Left kidney (tissue), 2 donors: Measurements from ENCODE around the gene SFXN1. TPM values are rescaled to one million over a fixed set of nuclear protein-coding genes. Genes with fewer than 3 reads are reported as not detected.
"Not testable (repeated sequence)": the region's sequence is repeated elsewhere in the genome, so short reads cannot be mapped to it uniquely, and the experiment has no call there.

ENCODE experiments used
- DNase-seq: peaks from one replicate; pipeline ENCODE4 v3.0.0-alpha.2; 2013
- polyA plus RNA-seq: library from polyadenylated mRNA; unstranded; fragments of 120-200 nt; gene quantifications from one replicate; pipeline ENCODE4 v1.2.1, GENCODE V29; 2013; ENCODE audit not compliant: insufficient read length

The SFXN1 gene
- polyA plus RNA-seq, 1 donor, result 61.4 TPM

GRCh38 chr5:175491223-175491622, 12.9 kb downstream of the SFXN1 start:
- no peak for DNase-seq

- DNase-seq, result no peak
Observed at GRCh38 chr5:175493260-175493659, 14.9 kb downstream of the SFXN1 start.

- DNase-seq, result no peak
Observed at GRCh38 chr5:175493726-175494125, 15.4 kb downstream of the SFXN1 start.

- no peak for DNase-seq
Observed at GRCh38 chr5:175494264-175495183, 16.2 kb downstream of the SFXN1 start.

GRCh38 chr5:175501759-175502158, 23.4 kb downstream of the SFXN1 start:
- DNase-seq, result no peak

- DNase-seq, result not testable (repeated sequence)
Observed at GRCh38 chr5:175507671-175508070, 29.3 kb downstream of the SFXN1 start.

GRCh38 chr5:175508896-175509295, 30.5 kb downstream of the SFXN1 start:
- DNase-seq, result no peak

- DNase-seq, result no peak
Observed at GRCh38 chr5:175513297-175513696, 34.9 kb downstream of the SFXN1 start.

GRCh38 chr5:175513726-175514125, 35.4 kb downstream of the SFXN1 start:
- DNase-seq, result no peak

- DNase-seq, result no peak
Observed at GRCh38 chr5:175516933-175517823, 38.8 kb downstream of the SFXN1 start.

- no peak for DNase-seq
Observed at GRCh38 chr5:175517824-175518450, 39.6 kb downstream of the SFXN1 start.

GRCh38 chr5:175519006-175519405, 40.6 kb downstream of the SFXN1 start:
- DNase-seq, result no peak

GRCh38 chr5:175520321-175520720, 42.0 kb downstream of the SFXN1 start:
- no peak for DNase-seq

- DNase-seq, result no peak
Observed at GRCh38 chr5:175520873-175521272, 42.5 kb downstream of the SFXN1 start.

- DNase-seq, result no peak
Observed at GRCh38 chr5:175521313-175521833, 43.0 kb downstream of the SFXN1 start.

- DNase-seq, result no peak
Observed at GRCh38 chr5:175523292-175523691, 44.9 kb downstream of the SFXN1 start.

- DNase-seq, result no peak
Observed at GRCh38 chr5:175524211-175524610, 45.9 kb downstream of the SFXN1 start.

- DNase-seq, result no peak
Observed at GRCh38 chr5:175526691-175527090, 48.3 kb downstream of the SFXN1 start.

- DNase-seq, result no peak
Observed at GRCh38 chr5:175531361-175531760, 53.0 kb downstream of the SFXN1 start.

- peak; percentile 71 for DNase-seq
Observed at GRCh38 chr5:175534070-175534932, 55.9 kb downstream of the SFXN1 start.

- DNase-seq, result not testable (repeated sequence)
Observed at GRCh38 chr5:175535331-175535730, 57.0 kb downstream of the SFXN1 start.
